ENCODE data around the gene KIF2C.
"Not testable (repeated sequence)": the region's sequence is repeated elsewhere in the genome, so short reads cannot be mapped to it uniquely, and the experiment has no call there.

The KIF2C gene

DNA sequence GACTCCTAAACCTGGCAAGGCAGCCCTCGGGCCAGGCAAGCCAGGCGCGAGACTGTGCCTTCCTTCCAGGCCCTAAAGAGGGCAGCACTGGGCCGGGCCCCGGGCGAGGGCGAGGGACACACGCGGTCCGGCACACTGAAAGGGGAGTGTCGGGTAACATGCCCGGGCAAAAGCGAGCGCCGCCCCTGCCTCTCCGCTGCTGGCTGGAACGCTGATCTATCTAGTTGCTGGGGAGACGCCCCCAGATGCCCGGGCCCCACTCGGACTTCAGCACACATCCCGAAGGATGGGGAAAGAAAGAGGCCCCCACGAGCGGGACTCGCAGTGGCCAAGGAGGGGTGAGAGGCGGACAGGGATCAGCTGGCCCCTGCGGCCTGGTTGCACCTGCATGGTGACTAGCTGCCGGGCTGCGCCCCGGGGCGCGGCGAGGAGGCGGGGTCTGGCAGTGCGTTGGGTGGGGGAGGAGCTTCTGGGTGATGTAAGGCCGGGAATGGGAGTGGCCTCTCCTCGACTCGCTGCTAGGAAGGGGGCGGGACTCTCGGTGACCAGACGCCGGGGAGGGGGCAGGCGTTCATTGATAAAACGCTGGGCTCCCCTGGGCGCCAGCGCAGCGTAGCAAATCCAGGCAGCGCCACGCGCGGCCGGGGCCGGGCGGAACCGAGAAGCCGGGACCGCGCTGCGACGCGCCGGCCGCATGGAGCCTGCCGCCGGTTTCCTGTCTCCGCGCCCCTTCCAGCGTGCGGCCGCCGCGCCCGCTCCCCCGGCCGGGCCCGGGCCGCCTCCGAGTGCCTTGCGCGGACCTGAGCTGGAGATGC, 60.3 kb downstream of the KIF2C start, which contains the start of gene PLK3:
Gene PLK3, plus strand, starts transcription at position 608 of the 815 bp plus-strand sequence. Its CDS starts 87 bp downstream, at position 695.
- DNase-seq, result peak; percentile 99

DNA sequence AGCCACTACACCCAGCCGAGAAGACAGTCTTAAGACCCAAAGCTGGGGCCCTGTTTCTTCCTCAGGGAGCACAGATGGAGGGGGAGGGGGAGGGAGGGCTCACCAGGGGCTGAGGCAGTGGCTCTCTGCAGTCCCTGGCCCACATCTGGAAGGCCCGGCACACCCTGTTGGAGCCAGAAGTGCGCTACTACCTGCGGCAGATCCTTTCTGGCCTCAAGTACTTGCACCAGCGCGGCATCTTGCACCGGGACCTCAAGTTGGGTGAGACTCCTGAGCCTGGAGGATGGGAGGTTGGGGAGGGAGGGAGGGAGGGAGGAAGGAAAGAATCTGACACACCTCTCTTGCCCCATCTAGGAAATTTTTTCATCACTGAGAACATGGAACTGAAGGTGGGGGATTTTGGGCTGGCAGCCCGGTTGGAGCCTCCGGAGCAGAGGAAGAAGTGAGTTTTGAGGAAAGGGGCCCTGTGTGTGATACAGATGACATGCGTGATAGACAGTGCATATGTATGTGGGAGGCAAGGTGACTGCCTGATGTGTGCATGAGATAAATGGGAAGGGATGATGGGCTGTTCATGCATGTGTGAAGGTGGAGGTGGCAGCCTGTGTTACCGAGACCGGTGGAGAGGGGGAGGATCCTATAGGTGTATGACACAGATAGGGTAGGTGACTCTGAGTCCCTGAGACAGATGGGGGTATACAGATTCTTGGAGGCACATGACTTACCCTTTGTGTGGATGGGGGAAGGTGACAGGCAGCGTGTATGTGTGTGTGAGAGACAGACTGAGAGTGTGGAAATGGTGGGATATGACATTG, 62.1 kb downstream of the KIF2C start:
- peak; percentile 63 for DNase-seq

DNA sequence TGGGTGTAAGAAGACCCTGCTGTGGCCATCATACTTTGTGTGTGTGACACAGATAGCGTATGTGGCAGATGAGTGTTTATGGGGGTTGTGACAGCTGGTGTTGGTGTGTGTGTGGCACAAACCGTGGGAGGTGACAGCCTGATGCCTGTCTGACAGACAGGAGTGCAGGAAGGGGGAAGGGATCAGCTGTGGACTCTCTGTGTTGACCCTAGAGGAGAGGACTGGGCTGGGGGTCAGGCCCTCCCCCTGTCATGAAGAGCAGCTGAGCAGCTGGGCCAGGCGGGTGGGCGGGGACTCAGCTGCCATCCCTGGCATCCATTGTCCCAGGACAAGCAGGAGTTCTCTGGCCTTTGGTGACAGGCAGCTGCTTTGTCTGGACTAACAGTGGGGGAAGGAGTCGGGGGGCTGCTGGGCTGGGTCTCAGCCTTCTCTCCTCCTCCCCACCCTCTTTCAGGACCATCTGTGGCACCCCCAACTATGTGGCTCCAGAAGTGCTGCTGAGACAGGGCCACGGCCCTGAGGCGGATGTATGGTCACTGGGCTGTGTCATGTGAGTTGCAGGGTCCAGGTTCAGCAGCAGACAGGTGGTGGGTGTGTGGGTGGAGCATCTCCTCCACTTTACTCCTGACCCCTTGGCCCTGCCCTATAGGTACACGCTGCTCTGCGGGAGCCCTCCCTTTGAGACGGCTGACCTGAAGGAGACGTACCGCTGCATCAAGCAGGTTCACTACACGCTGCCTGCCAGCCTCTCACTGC, 62.8 kb downstream of the KIF2C start:
- DNase-seq, result no peak

DNA sequence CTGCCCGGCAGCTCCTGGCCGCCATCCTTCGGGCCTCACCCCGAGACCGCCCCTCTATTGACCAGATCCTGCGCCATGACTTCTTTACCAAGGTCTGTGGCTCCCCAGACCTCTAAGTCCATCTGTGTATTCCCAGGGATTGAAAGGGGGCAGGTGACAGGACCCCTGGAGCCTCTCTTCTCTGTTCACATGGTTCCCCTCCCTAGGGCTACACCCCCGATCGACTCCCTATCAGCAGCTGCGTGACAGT, 63.4 kb downstream of the KIF2C start:
- no peak for DNase-seq

DNA sequence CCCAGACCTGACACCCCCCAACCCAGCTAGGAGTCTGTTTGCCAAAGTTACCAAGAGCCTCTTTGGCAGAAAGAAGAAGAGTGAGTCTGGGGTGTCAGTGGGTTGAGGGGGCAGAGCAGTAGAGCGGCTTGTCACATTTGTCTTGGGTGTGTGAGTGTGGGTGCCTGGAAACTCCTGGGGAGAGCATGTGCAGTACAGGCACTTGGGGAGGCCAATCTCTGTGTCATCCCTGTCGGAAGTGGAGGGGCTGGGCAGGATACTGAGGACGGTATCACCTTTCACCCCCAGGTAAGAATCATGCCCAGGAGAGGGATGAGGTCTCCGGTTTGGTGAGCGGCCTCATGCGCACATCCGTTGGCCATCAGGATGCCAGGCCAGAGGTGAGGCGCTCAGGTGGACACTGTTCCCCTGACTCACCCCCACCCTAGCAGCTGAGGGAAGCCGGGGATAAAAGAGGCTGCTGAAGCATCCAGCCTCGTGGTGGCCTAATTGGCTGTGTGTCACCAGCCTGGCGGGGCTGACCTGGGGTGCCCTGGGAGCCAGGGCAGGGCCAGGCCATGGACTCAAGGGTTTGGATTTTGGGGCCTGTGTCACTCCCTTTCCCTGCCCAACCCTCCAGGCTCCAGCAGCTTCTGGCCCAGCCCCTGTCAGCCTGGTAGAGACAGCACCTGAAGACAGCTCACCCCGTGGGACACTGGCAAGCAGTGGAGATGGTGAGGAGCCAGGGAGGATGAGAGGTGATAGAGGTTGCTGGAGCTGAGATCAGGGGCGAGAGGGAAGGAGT, 63.9 kb downstream of the KIF2C start:
- DNase-seq, result no peak

DNA sequence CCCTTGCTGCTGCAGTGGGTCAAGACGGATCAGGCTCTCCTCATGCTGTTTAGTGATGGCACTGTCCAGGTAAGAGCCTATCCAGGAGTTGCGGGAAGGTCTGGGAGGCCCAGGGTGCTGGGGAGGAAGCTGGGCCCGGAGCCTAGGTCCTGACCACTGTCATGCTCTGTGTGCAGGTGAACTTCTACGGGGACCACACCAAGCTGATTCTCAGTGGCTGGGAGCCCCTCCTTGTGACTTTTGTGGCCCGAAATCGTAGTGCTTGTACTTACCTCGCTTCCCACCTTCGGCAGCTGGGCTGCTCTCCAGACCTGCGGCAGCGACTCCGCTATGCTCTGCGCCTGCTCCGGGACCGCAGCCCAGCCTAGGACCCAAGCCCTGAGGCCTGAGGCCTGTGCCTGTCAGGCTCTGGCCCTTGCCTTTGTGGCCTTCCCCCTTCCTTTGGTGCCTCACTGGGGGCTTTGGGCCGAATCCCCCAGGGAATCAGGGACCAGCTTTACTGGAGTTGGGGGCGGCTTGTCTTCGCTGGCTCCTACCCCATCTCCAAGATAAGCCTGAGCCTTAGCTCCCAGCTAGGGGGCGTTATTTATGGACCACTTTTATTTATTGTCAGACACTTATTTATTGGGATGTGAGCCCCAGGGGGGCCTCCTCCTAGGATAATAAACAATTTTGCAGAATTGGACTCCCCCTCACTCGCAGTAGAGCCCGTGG, 65.8 kb downstream of the KIF2C start:
- no peak for DNase-seq

DNA sequence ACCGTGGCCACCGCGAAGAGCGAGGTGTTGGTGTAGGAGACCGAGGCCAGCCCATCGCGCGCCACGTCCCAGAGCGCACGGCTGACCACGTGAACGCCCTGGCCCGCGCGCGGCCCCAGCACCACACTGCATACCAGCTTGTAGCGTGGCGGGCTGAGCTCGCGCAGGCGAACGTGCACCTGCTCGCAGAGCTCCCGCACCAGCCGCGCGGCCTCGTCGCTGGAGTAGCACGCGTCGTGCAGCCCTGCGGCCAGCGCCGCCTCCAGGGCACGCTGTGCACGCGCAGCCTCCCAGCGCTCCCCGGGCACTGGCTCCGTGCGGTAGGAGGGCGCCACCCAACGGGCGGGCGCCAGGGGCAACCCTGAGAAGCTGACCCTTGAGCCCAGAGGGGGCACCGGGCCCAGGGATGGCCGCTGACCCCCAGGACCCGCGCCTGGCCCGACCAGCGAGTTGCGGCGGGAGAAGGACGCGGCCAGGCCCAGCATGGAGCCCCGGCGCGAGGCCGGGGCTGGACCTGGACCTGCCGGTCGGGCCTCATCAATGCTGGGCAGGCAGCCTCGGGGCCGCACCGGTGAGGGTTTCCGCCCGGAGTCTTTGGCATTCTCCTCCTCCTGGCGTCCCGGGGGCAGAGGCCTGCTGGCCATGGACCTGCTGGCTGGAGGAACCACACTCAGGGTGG, 66.5 kb downstream of the KIF2C start:
- DNase-seq, result no peak

DNA sequence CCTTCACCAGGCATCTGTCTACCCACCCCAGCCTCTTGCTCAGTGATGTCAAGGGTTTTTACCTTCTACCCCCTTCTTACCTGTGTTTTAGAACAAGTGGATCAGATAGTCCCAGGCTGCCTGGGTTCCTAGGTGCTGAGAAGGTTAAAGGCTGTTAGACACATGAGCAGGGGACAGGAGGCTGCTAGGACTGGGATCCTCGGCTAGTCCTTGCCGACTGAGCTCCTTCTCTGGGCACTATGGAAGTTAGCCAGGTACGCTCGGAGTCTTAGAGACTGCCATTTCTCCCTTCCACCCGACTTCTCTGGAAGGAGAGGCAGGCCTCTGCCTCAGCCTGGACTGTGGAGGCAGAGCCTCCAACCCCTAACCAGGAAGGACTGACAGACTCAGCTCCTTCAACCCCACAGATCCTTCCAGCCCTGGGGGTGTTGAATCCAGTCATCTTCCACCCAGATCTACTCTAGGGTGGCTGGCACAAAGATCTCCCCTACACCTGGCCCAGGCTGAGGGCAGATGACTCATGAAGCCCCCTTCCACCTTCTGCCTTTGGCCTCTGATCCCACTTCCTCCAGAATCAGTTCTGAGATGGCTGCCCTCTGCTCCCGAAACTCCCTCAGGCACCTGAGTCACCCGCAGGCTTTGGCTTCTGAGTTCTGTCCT, 67.2 kb downstream of the KIF2C start, which contains the start of gene DYNLT4:
Gene DYNLT4, minus strand, starts transcription at position 648 of the 660 bp plus-strand sequence. CDS start 683 bp downstream, outside the sequence.
- no peak for DNase-seq

DNA sequence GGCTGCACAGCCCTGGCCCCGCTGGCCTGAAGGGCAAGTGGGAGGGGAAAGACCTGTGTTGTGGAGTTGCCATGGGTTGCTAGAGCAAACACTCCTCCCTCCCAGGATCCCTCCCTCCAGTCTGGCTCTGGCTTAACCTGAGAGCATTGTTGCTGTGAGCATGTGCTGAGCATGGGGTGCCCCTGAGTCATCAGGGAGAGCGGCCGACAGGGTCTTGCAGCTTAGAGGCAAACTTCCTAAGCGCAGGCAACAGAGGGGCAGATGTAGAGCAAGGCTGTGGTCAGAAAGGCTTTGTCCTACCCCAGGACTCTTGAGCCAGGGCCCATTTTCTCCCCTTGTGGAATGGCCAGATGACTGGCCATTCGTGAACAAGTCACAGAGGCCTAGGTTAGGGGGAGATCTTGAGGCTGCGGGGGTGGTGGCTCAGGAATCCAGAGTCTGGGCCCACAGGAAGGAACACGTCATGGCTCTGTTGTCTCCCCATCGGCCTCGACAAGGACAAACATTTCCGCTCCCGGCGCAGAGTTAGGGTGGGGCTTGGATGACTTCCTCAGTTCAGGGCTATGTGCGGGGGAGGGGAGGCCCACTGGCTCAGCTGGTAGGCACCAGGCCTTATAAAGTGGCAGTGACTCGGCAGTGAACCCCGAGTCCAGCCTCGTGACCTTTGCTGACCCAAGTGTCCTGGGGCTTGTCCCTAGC, 67.9 kb downstream of the KIF2C start:
- DNase-seq, result peak; percentile 94

DNA sequence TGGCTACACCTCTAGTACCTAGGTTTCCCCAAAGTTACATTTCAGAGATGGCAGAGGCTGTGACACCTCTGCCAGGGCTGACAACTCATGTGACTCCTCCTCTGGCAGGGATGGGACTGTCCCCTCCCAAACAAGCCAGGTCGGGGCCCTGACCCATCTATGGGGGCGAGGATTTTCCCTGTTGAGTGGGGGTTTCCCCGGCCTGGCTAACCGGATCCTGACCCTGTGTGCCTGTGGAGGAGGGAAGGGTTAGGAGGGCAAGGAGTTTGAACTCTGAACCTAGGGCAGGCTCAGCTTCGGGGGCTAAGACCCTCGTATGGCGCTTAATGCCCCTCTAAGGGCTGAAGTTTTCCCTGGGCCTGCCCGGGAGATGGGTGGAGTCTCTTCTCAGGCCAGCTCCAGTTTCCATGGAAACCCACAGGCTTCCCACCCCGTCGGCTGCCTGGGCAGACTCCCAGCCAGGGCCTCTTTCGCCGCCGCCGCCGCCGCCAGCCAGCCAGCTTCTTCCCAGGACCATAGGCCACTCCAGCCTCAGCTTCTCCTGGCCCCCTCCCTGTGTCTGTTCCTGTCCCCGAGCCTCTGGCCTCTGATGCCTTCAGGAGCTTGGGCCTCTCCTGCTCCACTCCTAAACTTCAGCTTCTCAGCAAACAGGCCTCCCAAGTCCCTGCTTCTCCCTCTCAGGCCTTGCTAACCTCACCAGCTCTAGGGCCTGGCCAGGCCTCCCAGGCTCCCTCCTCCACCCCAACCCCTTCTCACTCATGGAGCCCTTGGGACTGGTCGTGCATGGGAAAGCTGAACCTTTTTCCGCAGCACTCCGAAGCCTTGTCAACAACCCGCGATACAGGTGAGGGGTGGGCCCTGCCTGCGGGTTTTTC, 68.7 kb downstream of the KIF2C start, which contains the start of gene BTBD19:
Gene BTBD19, plus strand, starts transcription at position 461 of the 875 bp plus-strand sequence. Its CDS starts 298 bp downstream, at position 759.
- DNase-seq, result peak; percentile 86

DNA sequence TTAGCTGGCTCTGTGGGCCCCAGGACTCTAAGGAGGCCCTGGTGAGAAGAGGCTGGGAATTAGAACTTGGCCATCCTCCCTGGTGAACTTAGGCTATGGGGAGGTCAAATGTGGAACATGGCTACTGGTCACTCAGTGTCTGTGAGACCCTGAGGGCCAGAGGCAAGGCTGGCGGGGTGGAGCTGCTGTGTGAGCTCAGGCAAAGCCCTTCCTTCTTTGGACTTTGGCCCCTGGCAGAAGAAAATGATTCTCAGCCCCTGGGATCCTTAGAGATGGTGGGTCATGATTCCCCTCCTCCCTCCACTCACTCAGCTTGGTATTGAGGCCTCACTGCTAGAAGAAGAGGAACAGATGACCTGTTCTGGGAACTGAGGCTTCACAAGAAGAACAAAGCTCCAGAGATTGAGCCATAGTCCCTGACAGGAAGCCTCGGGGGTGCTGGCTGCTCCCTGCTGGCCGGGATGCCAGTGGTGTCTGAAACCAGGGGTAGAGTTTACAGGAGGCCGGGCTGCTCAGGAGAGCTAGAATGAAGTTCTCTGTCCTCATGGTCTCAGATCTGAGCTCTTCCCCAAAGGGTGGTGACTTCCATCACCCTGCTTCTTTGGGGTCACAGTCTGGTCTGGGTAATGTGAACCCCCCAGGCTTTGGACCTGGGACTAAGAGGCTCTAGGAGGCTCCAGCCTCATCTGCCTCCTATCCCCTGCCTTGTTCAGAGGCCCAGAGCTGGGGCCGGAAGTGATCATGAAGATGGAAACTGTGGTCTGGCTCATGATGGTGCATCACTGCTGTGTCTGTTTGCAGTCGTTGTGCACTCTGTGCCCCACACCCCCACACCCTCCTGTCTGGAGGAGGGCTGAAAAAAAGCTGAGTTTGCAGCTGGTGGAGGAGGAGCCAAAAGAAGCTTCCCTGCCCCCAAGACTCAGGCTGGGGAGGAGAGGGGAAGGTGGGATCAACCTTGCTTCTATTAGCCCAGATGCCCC, 69.6 kb downstream of the KIF2C start:
- peak; percentile 92 for DNase-seq

DNA sequence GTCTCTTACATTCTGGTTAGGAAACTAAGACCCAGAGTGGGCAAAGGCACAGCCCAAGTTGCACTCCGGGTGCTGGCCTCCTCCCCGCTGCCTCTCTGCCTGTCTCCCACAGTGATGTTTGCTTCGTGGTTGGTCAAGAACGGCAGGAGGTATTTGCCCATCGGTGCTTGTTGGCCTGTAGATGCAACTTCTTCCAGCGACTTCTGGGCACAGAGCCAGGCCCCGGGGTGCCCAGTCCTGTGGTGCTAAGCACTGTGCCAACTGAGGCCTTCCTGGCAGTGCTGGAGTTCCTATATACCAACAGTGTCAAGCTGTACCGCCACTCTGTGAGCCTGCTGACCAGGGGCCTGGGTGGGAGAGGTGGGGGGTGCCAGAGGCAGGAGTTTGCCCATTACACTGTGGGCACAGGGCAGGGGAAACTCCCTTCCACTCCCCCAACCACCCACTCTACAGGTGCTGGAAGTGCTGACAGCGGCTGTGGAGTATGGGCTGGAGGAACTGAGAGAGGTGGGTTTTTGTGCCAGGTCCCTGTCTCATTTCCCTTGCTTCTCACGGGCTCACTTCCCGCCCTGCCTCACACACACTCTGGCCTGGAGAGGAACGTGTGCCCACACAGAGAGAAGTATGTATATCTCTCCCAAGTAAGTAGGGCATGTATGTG, 70.6 kb downstream of the KIF2C start:
- peak; percentile 61 for DNase-seq

DNA sequence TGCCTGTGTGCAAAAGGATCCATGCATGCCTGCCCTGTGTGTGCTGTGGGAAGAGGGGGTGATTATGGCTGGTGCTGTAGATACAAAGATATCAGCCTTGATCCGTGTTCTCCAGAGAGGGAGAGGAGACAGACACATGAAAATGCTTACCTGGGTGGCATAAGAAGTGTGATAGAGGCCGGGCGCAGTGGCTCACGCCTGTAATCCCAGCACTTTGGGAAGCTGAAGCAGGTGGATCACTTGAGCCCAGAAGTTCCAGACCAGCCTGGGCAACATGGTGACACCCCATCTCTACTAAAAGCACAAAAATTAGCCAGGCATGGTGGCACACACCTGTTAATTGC, 71.1 kb downstream of the KIF2C start:
- not testable (repeated sequence) for DNase-seq

DNA sequence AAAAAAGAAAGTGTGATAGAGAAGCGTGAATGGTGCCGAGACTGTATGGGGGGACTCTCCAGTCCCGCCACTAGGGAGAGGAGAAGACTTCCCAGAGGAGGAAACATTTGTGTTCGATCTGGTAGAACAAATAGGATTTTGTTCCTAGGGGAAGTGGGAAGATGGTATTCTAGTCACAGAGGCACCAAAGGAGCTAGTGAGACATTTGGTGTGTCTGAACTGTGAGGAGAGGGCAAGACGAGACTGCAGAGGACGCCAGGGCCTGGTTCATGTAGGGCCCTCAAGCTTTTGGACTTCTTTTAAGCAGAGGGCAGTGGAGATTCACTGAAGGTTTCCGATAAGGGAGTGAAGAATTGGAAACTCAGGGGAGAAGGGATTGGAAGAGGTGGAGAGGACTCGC, 71.6 kb downstream of the KIF2C start:
- no peak for DNase-seq

DNA sequence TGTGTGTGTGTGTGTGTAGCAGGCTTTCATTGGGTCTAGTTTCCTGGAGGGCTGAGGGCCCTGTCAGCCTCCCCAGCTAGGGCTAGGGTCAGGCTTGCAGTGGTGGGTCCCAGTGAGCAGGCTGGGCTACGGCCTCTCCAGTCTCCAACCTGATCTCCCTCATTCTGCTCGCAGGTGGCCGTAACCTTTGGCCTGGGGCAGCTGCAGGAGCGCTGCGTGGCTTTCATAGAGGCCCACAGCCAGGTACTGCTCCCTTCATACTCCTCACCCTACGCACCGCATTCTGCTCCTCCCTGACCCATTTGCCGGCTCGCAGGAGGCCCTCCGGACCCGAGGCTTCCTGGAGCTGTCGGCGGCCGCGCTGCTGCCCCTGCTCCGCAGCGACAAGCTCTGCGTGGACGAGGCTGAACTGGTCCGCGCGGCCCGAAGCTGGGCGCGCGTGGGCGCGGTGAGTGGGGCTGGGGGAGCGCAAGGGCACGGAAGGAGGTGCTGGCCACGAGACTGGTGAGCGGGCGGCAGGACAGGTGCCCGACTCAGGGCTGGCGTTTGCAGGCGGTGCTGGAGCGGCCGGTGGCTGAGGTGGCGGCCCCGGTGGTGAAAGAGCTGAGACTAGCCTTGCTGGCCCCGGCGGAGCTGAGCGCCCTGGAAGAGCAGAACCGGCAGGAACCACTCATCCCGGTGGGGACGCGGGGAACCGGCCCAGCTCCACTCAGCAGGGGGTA, 73.3 kb downstream of the KIF2C start:
- DNase-seq, result no peak

DNA sequence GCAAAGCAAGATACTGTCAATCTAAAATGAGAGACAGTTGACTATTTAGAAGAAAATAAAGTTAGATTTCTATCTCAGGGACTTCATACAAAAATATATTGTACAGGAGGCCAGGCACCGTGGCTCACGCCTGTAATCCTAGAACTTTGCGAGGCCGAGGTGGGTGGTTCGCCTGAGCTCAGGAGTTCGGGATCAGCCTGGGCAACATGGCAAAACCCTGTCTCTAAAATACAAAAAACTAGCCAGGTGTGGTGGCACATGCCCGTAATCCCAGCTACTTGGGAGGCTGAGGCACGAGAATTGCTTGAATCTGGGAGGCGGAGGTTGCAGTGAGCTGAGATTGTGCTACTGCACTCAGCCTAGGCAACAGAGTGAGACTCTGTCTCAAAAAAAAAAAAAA, 76.3 kb downstream of the KIF2C start:
- DNase-seq, result not testable (repeated sequence)
